K562 (cell line): ENCODE data around the gene MFAP5. TPM values are rescaled to one million over a fixed set of nuclear protein-coding genes. Genes with fewer than 3 reads are reported as not detected.
A peak's percentile ranks its signal among the peaks of the same experiment; 100 is the strongest.

ENCODE experiments used
- ATAC-seq: fragments of 200-7000 bp; cut with Tn5 transposase; 3 replicates; pipeline ENCODE4 v1.9.1; 2020; ENCODE audit warnings: moderate library complexity
- BruUV-seq: library from RNA; stranded (reverse); fragments of 400-500 nt; replicated peaks from 2 replicates; lab custom pipeline; 2021; lab: Mats Ljungman, UMichigan
- CTCF ChIA-PET: fragments of 300-600 bp; formaldehyde crosslinking; extraction: SDS; loops from one replicate; lab custom pipeline; 2021; ENCODE audit warnings: low intra/inter-chr PET ratio; lab: Yijun Ruan, JAX
- POLR2A ChIA-PET: fragments of 300-600, 350-650 bp; sonication (Branson Sonifier 250); formaldehyde crosslinking; extraction: SDS; loops from one replicate; lab custom pipeline; 2021; ENCODE audit warnings: antibody characterized with exemption, inconsistent platforms; lab: Yijun Ruan, JAX
- DNase-seq, 4 experiments: peaks; one replicate each; pipeline versions ENCODE4 v3.0.0 to v3.0.0-alpha.2; 2011 to 2018; ENCODE audit warnings: low spot score in 3 of 4, mixed read lengths in 3 of 4; ENCODE audit errors: extremely low read depth in 1 of 4
- FAIRE-seq: peaks from 2 replicates; lab custom pipeline; 2011; peaks lifted over from hg19 to GRCh38; lab: Jason Lieb, UNC
- H2AFZ ChIP-seq: 2 replicates; pipeline ENCODE4 v1.6.0; 2011; ENCODE audit warnings: low read depth, low read length, control low read depth, inconsistent platforms
- H3K27ac ChIP-seq: fragments of 200-600 bp; 3 replicates; pipeline ENCODE4 v1.8.0; 2011; ENCODE audit warnings: low read depth, mild to moderate bottlenecking, control low read depth, inconsistent platforms, low read length, moderate library complexity, mixed read lengths; ENCODE audit errors: extremely low read depth
- H3K27me3 ChIP-seq, 2 experiments: fragments of 300-600 bp in 1 of 2; 2 replicates in 1 of 2; 3 replicates in 1 of 2; pipeline versions ENCODE4 v1.6.0 to v1.8.0; 2011; ENCODE audit warnings: inconsistent platforms in 2 of 2, low read length in 2 of 2, mild to moderate bottlenecking in 1 of 2, mixed read lengths in 1 of 2, moderate library complexity in 1 of 2; ENCODE audit not compliant: control insufficient read depth in 2 of 2, insufficient read depth in 2 of 2
- H3K36me3 ChIP-seq: fragments of 300-600 bp; 3 replicates; pipeline ENCODE4 v1.8.0; 2011; ENCODE audit warnings: mild to moderate bottlenecking, low read length, inconsistent platforms; ENCODE audit not compliant: control insufficient read depth, insufficient read depth
- H3K4me1 ChIP-seq, 2 experiments: fragments of 200-600 bp in 1 of 2; replicated peaks in 1 of 2; 2 replicates in 1 of 2; 3 replicates in 1 of 2; pipeline versions ENCODE4 v1.5.1 to v1.8.0; 2011; ENCODE audit warnings: inconsistent platforms in 2 of 2, low read length in 2 of 2, mild to moderate bottlenecking in 1 of 2, mixed read lengths in 1 of 2, moderate library complexity in 1 of 2; ENCODE audit not compliant: control insufficient read depth in 2 of 2, insufficient read depth in 2 of 2
- H3K4me2 ChIP-seq: 2 replicates; pipeline ENCODE4 v1.6.1; 2011; ENCODE audit warnings: low read length, control low read depth, inconsistent platforms, mixed read lengths; ENCODE audit not compliant: insufficient read depth
- H3K4me3 ChIP-seq: fragments of 200-600 bp; sonication (generic), shearing (Covaris generic); 2 replicates; pipeline ENCODE4 v1.5.1; 2016; ENCODE audit warnings: control low read depth, inconsistent platforms
- H3K79me2 ChIP-seq: fragments of 200-600 bp; 3 replicates; pipeline ENCODE4 v1.8.0; 2011; ENCODE audit warnings: low read length, inconsistent platforms; ENCODE audit not compliant: control insufficient read depth, insufficient read depth
- H3K9ac ChIP-seq, 2 experiments: 2 replicates each; pipeline versions ENCODE4 v1.6.0 to v1.6.1; 2011; ENCODE audit warnings: low read depth in 2 of 2, low read length in 2 of 2, control low read depth in 1 of 2, inconsistent platforms in 1 of 2, mild to moderate bottlenecking in 1 of 2, mixed read lengths in 1 of 2; ENCODE audit not compliant: insufficient read depth in 1 of 2
- H3K9me1 ChIP-seq: one replicate; pipeline ENCODE4 v1.6.0; 2011; ENCODE audit warnings: inconsistent platforms, mild to moderate bottlenecking, low read length, moderate library complexity; ENCODE audit not compliant: control insufficient read depth, insufficient read depth
- H3K9me3 ChIP-seq: replicated peaks from 2 replicates; pipeline ENCODE4 v1.5.1; 2011; ENCODE audit warnings: low read depth, low read length, inconsistent platforms; ENCODE audit not compliant: control insufficient read depth, insufficient read depth
- H4K20me1 ChIP-seq: replicated peaks from 2 replicates; pipeline ENCODE4 v1.6.1; 2011; ENCODE audit warnings: low read length, inconsistent platforms, mixed read lengths; ENCODE audit not compliant: control insufficient read depth, insufficient read depth
- FOXO4 ChIP-seq: fragments of 450-650 bp; formaldehyde crosslinking; IDR thresholded peaks from 2 replicates; pipeline ENCODE4 v1.4.0; 2020; ENCODE audit warnings: mild to moderate bottlenecking, moderate library complexity
- L3MBTL2 ChIP-seq: fragments of 450-650 bp; IDR thresholded peaks from 2 replicates; pipeline ENCODE4 v1.6.1; 2016; ENCODE audit warnings: mild to moderate bottlenecking, moderate library complexity
- NRF1 ChIP-seq, 2 experiments: fragments of 450-650 bp; IDR thresholded peaks in 1 of 2; conservative IDR thresholded peaks in 1 of 2; 2 replicates each; pipeline ENCODE4 v1.6.1; 2014; ENCODE audit warnings: mild to moderate bottlenecking in 2 of 2
- RBM17 ChIP-seq: fragments of 200-400 bp; formaldehyde crosslinking; IDR thresholded peaks from 2 replicates; pipeline ENCODE4 v1.6.1; 2017; ENCODE audit warnings: low read depth, mild to moderate bottlenecking, low read length, borderline replicate concordance
- ZNF589 ChIP-seq: fragments of 200-800 bp; sonication (Bioruptor generic); IDR thresholded peaks from 2 replicates; pipeline ENCODE4 v1.6.1; 2016; ENCODE audit warnings: low read depth, missing genetic modification characterization, missing compliant biosample characterization
- ZNF695 ChIP-seq: fragments of 450-650 bp; formaldehyde crosslinking; IDR thresholded peaks from 2 replicates; pipeline ENCODE4 v1.4.0; 2020; ENCODE audit warnings: mild to moderate bottlenecking, moderate library complexity
- WGBS: fragments of 100-300 bp; shearing (Covaris generic); methylation state at CpG from one replicate; pipeline ENCODE4 v1.1.6; 2016; ENCODE audit warnings: low coverage, mixed read lengths; ENCODE audit not compliant: insufficient coverage; ENCODE audit errors: missing lambda C conversion rate; 5-methylcytosine and 5-hydroxymethylcytosine counted together
- in situ Hi-C: fragments of 300-500 bp; cut with MboI; formaldehyde crosslinking; loops from 4 replicates; pipeline ENCODE4 v1.15.0; 2018; ENCODE audit warnings: inconsistent platforms, mixed read lengths
- intact Hi-C: fragments of 100-400 bp; cut with micrococcal nuclease; formaldehyde crosslinking; loops from 2 replicates; pipeline ENCODE4 v1.14.2; 2022
- polyA plus RNA-seq, 8 experiments: library from polyadenylated mRNA; depleted of rRNA in 4 of 8; stranded (reverse) in 5 of 8; unstranded in 3 of 8; fragments of >200 nt; fragmentation: Nextera tagmentation in 2 of 8; fragmentation: Illumina TruSeq in 1 of 8; extraction: Ambion mirVana in 2 of 8; extraction: Trizol in 1 of 8; gene quantifications; 2 replicates each; pipeline versions ENCODE4 v1.2.1 to v1.2.3, GENCODE V29; 2011 to 2014; ENCODE audit warnings: inconsistent platforms in 1 of 8, missing spikeins in 1 of 8
- total RNA-seq, 7 experiments: library from RNA; depleted of rRNA in 6 of 7; stranded (reverse); fragments of >200 nt in 6 of 7; fragmentation: Illumina TruSeq in 2 of 7; extraction: Trizol in 2 of 7; gene quantifications; 2 replicates each; pipeline versions ENCODE4 v1.2.1 to v1.2.3, GENCODE V29; 2011 to 2021; ENCODE audit warnings: low replicate concordance in 1 of 7

MFAP5 gene
- total and polyA plus RNA-seq, 9 of the 15 experiments (the other 6 are each of a cell fraction or from before 2014, with no cell fraction given), result not detected

GRCh38 chr12:8605057-8605456, 57.6 kb downstream of the MFAP5 start:
- ChIA-PET CTCF (no interaction called here), POLR2A (no interaction called here)
- in situ Hi-C loops, result no loop called here
- no peaks in the 10 kb centered on the region for H3K79me2 ChIP-seq
- no peak for FAIRE-seq
- ATAC-seq, result no peak
- no peaks in the 10 kb centered on the region for H3K9me1 ChIP-seq
- H3K36me3 ChIP-seq, result no peaks in the 10 kb centered on the region
- no peak overlapping the region for H3K4me3 ChIP-seq
- BruUV-seq, result no TSS peak
- DNase-seq, result no peak
- H3K27me3 ChIP-seq, result peaks cover 9% of the 10 kb centered on the region in 2 experiments
- no peak overlapping the region for H3K4me2 ChIP-seq
- H4K20me1 ChIP-seq, result no peaks in the 10 kb centered on the region
- no peaks in the 10 kb centered on the region for H3K9me3 ChIP-seq
- H3K9ac ChIP-seq, result no peak overlapping the region
- no peak overlapping the region for H2AFZ ChIP-seq
- intact Hi-C loops, result loop anchor here (5.0 kb wide), 1 partner anchor 63 kb away; the partner anchor contains the start of gene CLEC4E
- TF ChIP-seq L3MBTL2 (peak; percentile 25; the same call in 1 of the 2 replicates), ZNF695 (CRISPR knock-in tag) (no peak), ZNF589 (CRISPR knock-in tag) (no peak), NRF1 (conservative IDR thresholded peaks at IDR 0.05 in 1 of 2, IDR thresholded peaks at IDR 0.05 in 1 of 2) (peak; percentile 60 to 63), RBM17 (no peak), FOXO4 (no peak)
- TF ChIP-seq, all 486 proteins: peak for 2
- H3K4me1 ChIP-seq, result peaks cover 0 to 4% of the 10 kb centered on the region in 2 experiments; a peak in 2 of 5 replicates
- WGBS, result 19% methylated on average over 30 of the region's 30 CpGs
- no peak overlapping the region for H3K27ac ChIP-seq
